ENCODE results near the gene SEMA5B.

DNA sequence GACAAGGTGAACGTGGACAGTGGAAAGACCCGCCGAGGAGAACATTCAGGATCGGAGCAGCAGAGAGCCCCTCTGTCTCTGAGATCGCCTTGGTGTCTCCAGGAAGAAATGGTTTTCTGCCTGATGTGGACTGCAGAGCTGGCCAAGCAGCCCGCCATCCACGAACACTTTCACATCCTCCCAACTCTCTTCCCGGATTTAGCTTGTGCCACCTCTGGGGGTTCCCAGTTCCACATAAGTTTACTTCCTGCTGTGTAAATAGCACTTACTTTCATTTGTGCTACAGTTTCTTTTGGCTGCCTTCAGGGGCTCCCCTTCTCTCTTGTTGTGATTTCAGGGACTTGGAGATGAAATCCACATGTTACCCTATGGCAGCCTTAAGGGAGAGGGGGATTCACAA lies 48.4 kb downstream of the SEMA5B start:
- TF ChIP-seq CREB1 (CRISPR knock-in tag; IDR thresholded peaks at IDR 0.05; ENCODE audit: low read depth), result no peak
- TF ChIP-seq, protein P1, sequence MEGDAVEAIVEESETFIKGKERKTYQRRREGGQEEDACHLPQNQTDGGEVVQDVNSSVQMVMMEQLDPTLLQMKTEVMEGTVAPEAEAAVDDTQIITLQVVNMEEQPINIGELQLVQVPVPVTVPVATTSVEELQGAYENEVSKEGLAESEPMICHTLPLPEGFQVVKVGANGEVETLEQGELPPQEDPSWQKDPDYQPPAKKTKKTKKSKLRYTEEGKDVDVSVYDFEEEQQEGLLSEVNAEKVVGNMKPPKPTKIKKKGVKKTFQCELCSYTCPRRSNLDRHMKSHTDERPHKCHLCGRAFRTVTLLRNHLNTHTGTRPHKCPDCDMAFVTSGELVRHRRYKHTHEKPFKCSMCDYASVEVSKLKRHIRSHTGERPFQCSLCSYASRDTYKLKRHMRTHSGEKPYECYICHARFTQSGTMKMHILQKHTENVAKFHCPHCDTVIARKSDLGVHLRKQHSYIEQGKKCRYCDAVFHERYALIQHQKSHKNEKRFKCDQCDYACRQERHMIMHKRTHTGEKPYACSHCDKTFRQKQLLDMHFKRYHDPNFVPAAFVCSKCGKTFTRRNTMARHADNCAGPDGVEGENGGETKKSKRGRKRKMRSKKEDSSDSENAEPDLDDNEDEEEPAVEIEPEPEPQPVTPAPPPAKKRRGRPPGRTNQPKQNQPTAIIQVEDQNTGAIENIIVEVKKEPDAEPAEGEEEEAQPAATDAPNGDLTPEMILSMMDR (conservative IDR thresholded peaks at IDR 0.05; ENCODE audit: low read depth in 2 of 2), result no peak
- TF ChIP-seq REST (IDR thresholded peaks at IDR 0.05; ENCODE audit: unreplicated experiment), result no peak
- TF ChIP-seq EZH2phosphoT487 (IDR thresholded peaks at IDR 0.05; ENCODE audit: unreplicated experiment), result no peak
- no peak for TF ChIP-seq JUNB (IDR thresholded peaks at IDR 0.05; ENCODE audit: unreplicated experiment)
- TF ChIP-seq STAT1 (IDR thresholded peaks at IDR 0.05; ENCODE audit: unreplicated experiment), result no peak
- no peak for TF ChIP-seq EZH2 (IDR thresholded peaks at IDR 0.05; ENCODE audit: low read depth, unreplicated experiment)
- no peak for TF ChIP-seq POLR2AphosphoS5 (IDR thresholded peaks at IDR 0.05; ENCODE audit: low read depth)
- TF ChIP-seq ZNF331 (CRISPR knock-in tag; IDR thresholded peaks at IDR 0.05; ENCODE audit: low read depth), result no peak
- TF ChIP-seq, protein P2, sequence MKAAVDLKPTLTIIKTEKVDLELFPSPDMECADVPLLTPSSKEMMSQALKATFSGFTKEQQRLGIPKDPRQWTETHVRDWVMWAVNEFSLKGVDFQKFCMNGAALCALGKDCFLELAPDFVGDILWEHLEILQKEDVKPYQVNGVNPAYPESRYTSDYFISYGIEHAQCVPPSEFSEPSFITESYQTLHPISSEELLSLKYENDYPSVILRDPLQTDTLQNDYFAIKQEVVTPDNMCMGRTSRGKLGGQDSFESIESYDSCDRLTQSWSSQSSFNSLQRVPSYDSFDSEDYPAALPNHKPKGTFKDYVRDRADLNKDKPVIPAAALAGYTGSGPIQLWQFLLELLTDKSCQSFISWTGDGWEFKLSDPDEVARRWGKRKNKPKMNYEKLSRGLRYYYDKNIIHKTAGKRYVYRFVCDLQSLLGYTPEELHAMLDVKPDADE (IDR thresholded peaks at IDR 0.05), result no peak
- TF ChIP-seq NANOG (IDR thresholded peaks at IDR 0.05; ENCODE audit: borderline replicate concordance), result no peak
- TF ChIP-seq, protein P3, sequence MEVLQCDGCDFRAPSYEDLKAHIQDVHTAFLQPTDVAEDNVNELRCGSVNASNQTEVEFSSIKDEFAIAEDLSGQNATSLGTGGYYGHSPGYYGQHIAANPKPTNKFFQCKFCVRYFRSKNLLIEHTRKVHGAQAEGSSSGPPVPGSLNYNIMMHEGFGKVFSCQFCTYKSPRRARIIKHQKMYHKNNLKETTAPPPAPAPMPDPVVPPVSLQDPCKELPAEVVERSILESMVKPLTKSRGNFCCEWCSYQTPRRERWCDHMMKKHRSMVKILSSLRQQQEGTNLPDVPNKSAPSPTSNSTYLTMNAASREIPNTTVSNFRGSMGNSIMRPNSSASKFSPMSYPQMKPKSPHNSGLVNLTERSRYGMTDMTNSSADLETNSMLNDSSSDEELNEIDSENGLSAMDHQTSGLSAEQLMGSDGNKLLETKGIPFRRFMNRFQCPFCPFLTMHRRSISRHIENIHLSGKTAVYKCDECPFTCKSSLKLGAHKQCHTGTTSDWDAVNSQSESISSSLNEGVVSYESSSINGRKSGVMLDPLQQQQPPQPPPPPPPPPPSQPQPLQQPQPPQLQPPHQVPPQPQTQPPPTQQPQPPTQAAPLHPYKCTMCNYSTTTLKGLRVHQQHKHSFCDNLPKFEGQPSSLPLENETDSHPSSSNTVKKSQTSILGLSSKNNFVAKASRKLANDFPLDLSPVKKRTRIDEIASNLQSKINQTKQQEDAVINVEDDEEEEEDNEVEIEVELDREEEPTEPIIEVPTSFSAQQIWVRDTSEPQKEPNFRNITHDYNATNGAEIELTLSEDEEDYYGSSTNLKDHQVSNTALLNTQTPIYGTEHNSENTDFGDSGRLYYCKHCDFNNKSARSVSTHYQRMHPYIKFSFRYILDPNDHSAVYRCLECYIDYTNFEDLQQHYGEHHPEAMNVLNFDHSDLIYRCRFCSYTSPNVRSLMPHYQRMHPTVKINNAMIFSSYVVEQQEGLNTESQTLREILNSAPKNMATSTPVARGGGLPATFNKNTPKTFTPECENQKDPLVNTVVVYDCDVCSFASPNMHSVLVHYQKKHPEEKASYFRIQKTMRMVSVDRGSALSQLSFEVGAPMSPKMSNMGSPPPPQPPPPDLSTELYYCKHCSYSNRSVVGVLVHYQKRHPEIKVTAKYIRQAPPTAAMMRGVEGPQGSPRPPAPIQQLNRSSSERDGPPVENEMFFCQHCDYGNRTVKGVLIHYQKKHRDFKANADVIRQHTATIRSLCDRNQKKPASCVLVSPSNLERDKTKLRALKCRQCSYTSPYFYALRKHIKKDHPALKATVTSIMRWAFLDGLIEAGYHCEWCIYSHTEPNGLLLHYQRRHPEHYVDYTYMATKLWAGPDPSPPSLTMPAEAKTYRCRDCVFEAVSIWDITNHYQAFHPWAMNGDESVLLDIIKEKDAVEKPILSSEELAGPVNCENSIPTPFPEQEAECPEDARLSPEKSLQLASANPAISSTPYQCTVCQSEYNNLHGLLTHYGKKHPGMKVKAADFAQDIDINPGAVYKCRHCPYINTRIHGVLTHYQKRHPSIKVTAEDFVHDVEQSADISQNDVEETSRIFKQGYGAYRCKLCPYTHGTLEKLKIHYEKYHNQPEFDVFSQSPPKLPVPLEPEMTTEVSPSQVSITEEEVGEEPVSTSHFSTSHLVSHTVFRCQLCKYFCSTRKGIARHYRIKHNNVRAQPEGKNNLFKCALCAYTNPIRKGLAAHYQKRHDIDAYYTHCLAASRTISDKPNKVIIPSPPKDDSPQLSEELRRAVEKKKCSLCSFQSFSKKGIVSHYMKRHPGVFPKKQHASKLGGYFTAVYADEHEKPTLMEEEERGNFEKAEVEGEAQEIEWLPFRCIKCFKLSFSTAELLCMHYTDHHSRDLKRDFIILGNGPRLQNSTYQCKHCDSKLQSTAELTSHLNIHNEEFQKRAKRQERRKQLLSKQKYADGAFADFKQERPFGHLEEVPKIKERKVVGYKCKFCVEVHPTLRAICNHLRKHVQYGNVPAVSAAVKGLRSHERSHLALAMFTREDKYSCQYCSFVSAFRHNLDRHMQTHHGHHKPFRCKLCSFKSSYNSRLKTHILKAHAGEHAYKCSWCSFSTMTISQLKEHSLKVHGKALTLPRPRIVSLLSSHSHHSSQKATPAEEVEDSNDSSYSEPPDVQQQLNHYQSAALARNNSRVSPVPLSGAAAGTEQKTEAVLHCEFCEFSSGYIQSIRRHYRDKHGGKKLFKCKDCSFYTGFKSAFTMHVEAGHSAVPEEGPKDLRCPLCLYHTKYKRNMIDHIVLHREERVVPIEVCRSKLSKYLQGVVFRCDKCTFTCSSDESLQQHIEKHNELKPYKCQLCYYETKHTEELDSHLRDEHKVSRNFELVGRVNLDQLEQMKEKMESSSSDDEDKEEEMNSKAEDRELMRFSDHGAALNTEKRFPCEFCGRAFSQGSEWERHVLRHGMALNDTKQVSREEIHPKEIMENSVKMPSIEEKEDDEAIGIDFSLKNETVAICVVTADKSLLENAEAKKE (CRISPR knock-in tag; IDR thresholded peaks at IDR 0.05), result no peak
- no peak for TF ChIP-seq ZNF114 (CRISPR knock-in tag; IDR thresholded peaks at IDR 0.05)
